ENCODE data around the gene SLC13A5.
"Not testable (repeated sequence)": the region's sequence is repeated elsewhere in the genome, so short reads cannot be mapped to it uniquely, and the experiment has no call there.

Gene SLC13A5

DNA sequence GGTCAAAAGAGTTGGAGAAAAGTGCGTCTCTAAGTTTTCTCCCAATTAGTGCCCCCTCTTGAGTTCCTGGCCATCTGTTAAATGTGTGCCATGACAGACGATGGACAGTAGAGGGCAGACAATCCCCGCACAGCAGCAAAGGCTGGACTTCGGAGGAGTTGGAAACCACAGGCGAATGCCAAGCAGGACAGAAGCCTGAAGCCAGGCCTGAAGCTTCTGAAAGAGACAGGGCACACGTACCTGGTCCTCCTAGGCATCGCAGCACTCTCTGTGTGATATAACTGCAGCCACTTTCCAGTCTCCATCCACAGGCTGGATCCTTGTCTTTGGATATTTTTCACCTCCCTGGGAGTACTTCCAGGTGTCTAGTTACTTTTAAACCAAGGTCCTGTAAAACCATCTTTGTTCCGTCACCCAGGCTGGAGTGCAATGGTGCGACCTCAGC, 47.1 kb downstream of the SLC13A5 start:
- H3K36me3 ChIP-seq (ENCODE audit: insufficient read depth, low read length) = no peaks in the 10 kb centered on the region
- no peaks in the 10 kb centered on the region for H3K79me2 ChIP-seq (ENCODE audit: insufficient read depth, low read length)
- no peak overlapping the region for H3K4me3 ChIP-seq (ENCODE audit: low read length, poor library complexity, severe bottlenecking)
- no peak overlapping the region for H3K9ac ChIP-seq (ENCODE audit: low read depth, low read length, poor library complexity, severe bottlenecking)
- no peak overlapping the region for H2AFZ ChIP-seq (ENCODE audit: low read length)
- no peaks in the 10 kb centered on the region for H3K9me3 ChIP-seq (ENCODE audit: insufficient read depth, low read depth, low read length)
- H3K4me2 ChIP-seq (ENCODE audit: low read depth, low read length, poor library complexity, severe bottlenecking) = no peak overlapping the region
- H3K27me3 ChIP-seq (ENCODE audit: insufficient read depth, low read length, poor library complexity, severe bottlenecking) = no peaks in the 10 kb centered on the region
- peaks cover 5% of the 10 kb centered on the region for H3K4me1 ChIP-seq (ENCODE audit: insufficient read depth, low read length, poor library complexity, severe bottlenecking)
- TF ChIP-seq EZH2phosphoT487 (IDR thresholded peaks at IDR 0.05; ENCODE audit: borderline replicate concordance) = no peak
- TF ChIP-seq, protein P1, sequence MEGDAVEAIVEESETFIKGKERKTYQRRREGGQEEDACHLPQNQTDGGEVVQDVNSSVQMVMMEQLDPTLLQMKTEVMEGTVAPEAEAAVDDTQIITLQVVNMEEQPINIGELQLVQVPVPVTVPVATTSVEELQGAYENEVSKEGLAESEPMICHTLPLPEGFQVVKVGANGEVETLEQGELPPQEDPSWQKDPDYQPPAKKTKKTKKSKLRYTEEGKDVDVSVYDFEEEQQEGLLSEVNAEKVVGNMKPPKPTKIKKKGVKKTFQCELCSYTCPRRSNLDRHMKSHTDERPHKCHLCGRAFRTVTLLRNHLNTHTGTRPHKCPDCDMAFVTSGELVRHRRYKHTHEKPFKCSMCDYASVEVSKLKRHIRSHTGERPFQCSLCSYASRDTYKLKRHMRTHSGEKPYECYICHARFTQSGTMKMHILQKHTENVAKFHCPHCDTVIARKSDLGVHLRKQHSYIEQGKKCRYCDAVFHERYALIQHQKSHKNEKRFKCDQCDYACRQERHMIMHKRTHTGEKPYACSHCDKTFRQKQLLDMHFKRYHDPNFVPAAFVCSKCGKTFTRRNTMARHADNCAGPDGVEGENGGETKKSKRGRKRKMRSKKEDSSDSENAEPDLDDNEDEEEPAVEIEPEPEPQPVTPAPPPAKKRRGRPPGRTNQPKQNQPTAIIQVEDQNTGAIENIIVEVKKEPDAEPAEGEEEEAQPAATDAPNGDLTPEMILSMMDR (conservative IDR thresholded peaks at IDR 0.05; ENCODE audit: low read length) = peak; percentile 91
- H3K9me2 ChIP-seq (replicated peaks; ENCODE audit: low read depth, low read length) = no peaks in the 10 kb centered on the region
- no peaks in the 10 kb centered on the region for H3F3A ChIP-seq (ENCODE audit: low read depth)
- H4K20me1 ChIP-seq (ENCODE audit: insufficient read depth, low read length, poor library complexity, severe bottlenecking) = no peaks in the 10 kb centered on the region

DNA sequence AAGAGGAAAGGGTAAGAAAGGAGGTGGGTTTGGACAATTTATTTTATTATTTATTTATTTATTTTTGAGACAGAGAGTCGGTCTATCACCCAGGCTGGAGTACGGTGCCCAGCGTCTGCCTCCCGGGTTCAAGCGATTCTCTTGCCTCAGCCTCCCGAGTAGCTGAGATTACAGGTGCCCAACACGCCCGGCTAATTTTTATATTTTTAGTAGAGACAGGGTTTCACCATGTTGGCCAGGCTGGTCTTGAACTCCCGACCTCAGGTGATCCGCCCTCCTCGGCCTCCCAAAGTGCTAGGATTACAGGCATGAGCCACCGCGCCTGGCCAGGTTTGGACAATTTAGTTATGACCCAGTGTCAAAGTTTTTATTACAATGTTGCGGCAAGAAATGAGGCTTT, 50.0 kb downstream of the SLC13A5 start:
- H3K4me2 ChIP-seq (ENCODE audit: low read depth, low read length, poor library complexity, severe bottlenecking); H3K36me3 ChIP-seq (ENCODE audit: insufficient read depth, low read length); H3K79me2 ChIP-seq (ENCODE audit: insufficient read depth, low read length); H3K27me3 ChIP-seq (ENCODE audit: insufficient read depth, low read length, poor library complexity, severe bottlenecking); H4K20me1 ChIP-seq (ENCODE audit: insufficient read depth, low read length, poor library complexity, severe bottlenecking); H3K4me1 ChIP-seq (ENCODE audit: insufficient read depth, low read length, poor library complexity, severe bottlenecking); H3K4me3 ChIP-seq (ENCODE audit: low read length, poor library complexity, severe bottlenecking); H3K9ac ChIP-seq (ENCODE audit: low read depth, low read length, poor library complexity, severe bottlenecking); H3K9me3 ChIP-seq (ENCODE audit: insufficient read depth, low read depth, low read length); H3K9me2 ChIP-seq (replicated peaks; ENCODE audit: low read depth, low read length); H3F3A ChIP-seq (ENCODE audit: low read depth); H2AFZ ChIP-seq (ENCODE audit: low read length): not testable (repeated sequence)

DNA sequence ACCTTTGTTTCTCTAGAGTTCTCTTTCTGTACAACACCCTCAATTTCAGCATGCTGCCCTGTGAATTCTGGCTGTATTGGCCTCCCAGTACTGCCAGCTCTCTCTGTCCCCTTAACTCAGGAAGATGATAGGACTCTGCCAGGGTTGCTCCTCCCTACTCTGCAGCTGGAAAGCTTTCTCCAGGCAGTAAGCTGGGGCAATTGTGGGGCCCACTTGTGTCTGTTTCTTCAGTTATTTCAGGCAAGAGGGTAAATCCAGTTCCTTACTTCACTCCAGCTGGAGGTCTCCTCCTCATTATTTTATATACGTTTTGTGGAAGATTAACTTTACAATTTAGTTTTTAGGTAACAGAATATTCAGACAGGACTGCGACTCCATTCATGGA, 51.7 kb downstream of the SLC13A5 start:
- Histone ChIP-seq H3K9me3 (ENCODE audit: insufficient read depth, low read depth, low read length) (no peaks in the 10 kb centered on the region), H3K4me2 (ENCODE audit: low read depth, low read length, poor library complexity, severe bottlenecking) (no peak overlapping the region), H3K79me2 (ENCODE audit: insufficient read depth, low read length) (0 out of 2 replicates have a peak, but pooled peaks cover 4% of the 10 kb centered on the region), H3K4me3 (ENCODE audit: low read length, poor library complexity, severe bottlenecking) (no peak overlapping the region), H3K9me2 (replicated peaks; ENCODE audit: low read depth, low read length) (no peaks in the 10 kb centered on the region), H3K27me3 (ENCODE audit: insufficient read depth, low read length, poor library complexity, severe bottlenecking) (no peaks in the 10 kb centered on the region), H3F3A (ENCODE audit: low read depth) (no peaks in the 10 kb centered on the region), H2AFZ (ENCODE audit: low read length) (no peak overlapping the region), H3K36me3 (ENCODE audit: insufficient read depth, low read length) (no peaks in the 10 kb centered on the region), H3K9ac (ENCODE audit: low read depth, low read length, poor library complexity, severe bottlenecking) (no peak overlapping the region), H3K4me1 (ENCODE audit: insufficient read depth, low read length, poor library complexity, severe bottlenecking) (no peaks in the 10 kb centered on the region), H4K20me1 (ENCODE audit: insufficient read depth, low read length, poor library complexity, severe bottlenecking) (no peaks in the 10 kb centered on the region)
- TF ChIP-seq, protein P1 (conservative IDR thresholded peaks at IDR 0.05; ENCODE audit: low read length) = no peak
- TF ChIP-seq EZH2phosphoT487 (IDR thresholded peaks at IDR 0.05; ENCODE audit: borderline replicate concordance) = no peak

DNA sequence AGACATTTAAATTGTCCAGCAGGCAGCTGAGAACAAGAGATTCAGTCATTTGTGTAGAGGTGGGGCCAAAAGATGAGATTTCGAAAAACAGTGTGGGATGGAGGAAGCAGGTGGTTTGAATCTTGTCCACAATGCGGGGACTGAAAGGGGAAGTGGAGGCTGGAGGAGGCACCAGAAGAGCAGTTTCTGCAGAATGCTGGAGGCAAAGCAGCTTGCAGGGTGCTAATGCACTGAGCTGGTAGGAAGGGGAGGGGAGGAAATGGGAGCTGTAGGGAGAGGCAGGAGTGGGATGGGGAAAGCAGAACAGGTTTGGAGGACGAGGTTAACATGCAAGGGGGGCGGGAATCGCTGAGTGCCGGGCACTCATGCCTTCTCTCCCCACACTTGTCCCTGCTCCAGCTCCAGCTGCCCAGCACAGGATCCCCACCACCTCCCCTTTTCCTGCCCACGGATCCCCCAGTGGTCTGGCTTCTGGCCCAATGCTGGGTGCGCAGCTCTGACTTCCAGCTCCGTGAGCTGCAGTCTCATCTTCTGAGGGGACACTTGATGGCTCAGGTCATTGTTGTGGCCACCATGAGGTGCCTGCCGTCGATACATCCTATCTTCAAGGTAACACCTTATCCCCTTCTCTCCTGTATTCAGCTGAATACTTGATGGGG, 52.2 kb downstream of the SLC13A5 start:
- Histone ChIP-seq H3K36me3 (ENCODE audit: insufficient read depth, low read length) (no peaks in the 10 kb centered on the region), H3K4me1 (ENCODE audit: insufficient read depth, low read length, poor library complexity, severe bottlenecking) (no peaks in the 10 kb centered on the region), H3F3A (ENCODE audit: low read depth) (no peaks in the 10 kb centered on the region), H4K20me1 (ENCODE audit: insufficient read depth, low read length, poor library complexity, severe bottlenecking) (no peaks in the 10 kb centered on the region), H3K27me3 (ENCODE audit: insufficient read depth, low read length, poor library complexity, severe bottlenecking) (no peaks in the 10 kb centered on the region), H3K4me3 (ENCODE audit: low read length, poor library complexity, severe bottlenecking) (no peak overlapping the region), H3K79me2 (ENCODE audit: insufficient read depth, low read length) (0 out of 2 replicates have a peak, but pooled peaks cover 4% of the 10 kb centered on the region), H3K4me2 (ENCODE audit: low read depth, low read length, poor library complexity, severe bottlenecking) (no peak overlapping the region), H2AFZ (ENCODE audit: low read length) (no peak overlapping the region), H3K9me2 (replicated peaks; ENCODE audit: low read depth, low read length) (no peaks in the 10 kb centered on the region), H3K9me3 (ENCODE audit: insufficient read depth, low read depth, low read length) (no peaks in the 10 kb centered on the region), H3K9ac (ENCODE audit: low read depth, low read length, poor library complexity, severe bottlenecking) (no peak overlapping the region)
- TF ChIP-seq EZH2phosphoT487 (IDR thresholded peaks at IDR 0.05; ENCODE audit: borderline replicate concordance) = no peak
